Suprapubic skin (tissue), 4 donors: ENCODE data around the gene CEP120. TPM values are rescaled to one million over a fixed set of nuclear protein-coding genes. Genes with fewer than 3 reads are reported as not detected.

Experiments used
- DNase-seq, 2 donors: peaks; one replicate each; pipeline ENCODE4 v3.0.0-alpha.2; 2019; ENCODE audit warnings: low spot score in 2 of 2
- H3K27ac ChIP-seq: fragments of 200-600 bp; sonication (generic); one replicate; pipeline ENCODE4 v1.5.1; 2019
- H3K27me3 ChIP-seq: fragments of 200-600 bp; sonication (generic); one replicate; pipeline ENCODE4 v1.5.1; 2019
- H3K36me3 ChIP-seq: fragments of 200-600 bp; sonication (generic); one replicate; pipeline ENCODE4 v1.5.1; 2019
- H3K4me1 ChIP-seq: fragments of 200-600 bp; sonication (generic); one replicate; pipeline ENCODE4 v1.5.1; 2019
- H3K4me3 ChIP-seq: fragments of 200-600 bp; sonication (generic); one replicate; pipeline ENCODE4 v1.5.1; 2019; ENCODE audit warnings: mild to moderate bottlenecking
- H3K9me3 ChIP-seq: fragments of 200-600 bp; sonication (generic); one replicate; pipeline ENCODE4 v1.5.1; 2019
- CTCF ChIP-seq, 2 donors: fragments of 200-600 bp in 1 of 2; fragments of 450-650 bp in 1 of 2; sonication (generic) in 1 of 2; IDR thresholded peaks; one replicate each; pipeline ENCODE4 v1.5.1; 2016 to 2019; ENCODE audit warnings: antibody characterized with exemption in 2 of 2, mild to moderate bottlenecking in 1 of 2, moderate library complexity in 1 of 2
- EP300 ChIP-seq: sonication (generic); formaldehyde crosslinking; IDR thresholded peaks from one replicate; pipeline ENCODE4 v1.6.1; 2017; ENCODE audit warnings: antibody characterized with exemption
- POLR2A ChIP-seq, 2 donors: fragments of 450-650 bp; IDR thresholded peaks; one replicate each; pipeline ENCODE4 v1.6.1; 2017; ENCODE audit warnings: antibody characterized with exemption in 2 of 2, mild to moderate bottlenecking in 2 of 2, moderate library complexity in 2 of 2
- POLR2AphosphoS5 ChIP-seq, 3 donors: sonication (generic); formaldehyde crosslinking; IDR thresholded peaks; one replicate each; pipeline ENCODE4 v1.6.1; 2017; ENCODE audit warnings: antibody characterized with exemption in 3 of 3
- WGBS: methylation state at CpG from one replicate; pipeline ENCODE4 v1.1.5; 2018; 5-methylcytosine and 5-hydroxymethylcytosine counted together
- total RNA-seq, 4 donors: library from RNA; depleted of rRNA; stranded (reverse); fragments of >200 nt; gene quantifications; one replicate each; pipeline ENCODE4 v1.1.0, GENCODE V29; 2016

CEP120 gene
- total RNA-seq, 4 donors from 2014 or later: 5.7 to 18.3 (median 10.7) TPM

- Histone ChIP-seq H3K27ac (no peak overlapping the region), H3K4me1 (no peaks in the 10 kb centered on the region), H3K36me3 (no peaks in the 10 kb centered on the region), H3K9me3 (no peaks in the 10 kb centered on the region), H3K27me3 (no peaks in the 10 kb centered on the region), H3K4me3 (no peak overlapping the region)
- WGBS: 75% methylated on average over 1 of the region's 1 CpG
- DNase-seq: no peak
- TF ChIP-seq POLR2AphosphoS5 (IDR thresholded peaks at IDR 0.05) (no peak), POLR2A (IDR thresholded peaks at IDR 0.05) (no peak), EP300 (no peak)
These were observed 33.0 kb upstream of the CEP120 start for GRCh38 chr5:123456242-123456641.

GRCh38 chr5:123455640-123456039 is 32.4 kb upstream of the CEP120 start:
- TF ChIP-seq POLR2A (IDR thresholded peaks at IDR 0.05) (no peak), POLR2AphosphoS5 (IDR thresholded peaks at IDR 0.05) (no peak), CTCF (IDR thresholded peaks at IDR 0.05) (no peak), EP300 (no peak)
- Histone ChIP-seq H3K9me3 (no peaks in the 10 kb centered on the region), H3K36me3 (no peaks in the 10 kb centered on the region), H3K4me1 (peaks cover 2% of the 10 kb centered on the region), H3K27me3 (no peaks in the 10 kb centered on the region), H3K27ac (no peak overlapping the region), H3K4me3 (no peak overlapping the region)
- 51% methylated on average over 2 of the region's 2 CpGs for WGBS
- DNase-seq: no peak

- Histone ChIP-seq H3K27ac (no peak overlapping the region), H3K27me3 (no peaks in the 10 kb centered on the region), H3K9me3 (no peaks in the 10 kb centered on the region), H3K36me3 (no peaks in the 10 kb centered on the region), H3K4me1 (peaks cover 8% of the 10 kb centered on the region), H3K4me3 (no peak overlapping the region)
- DNase-seq: no peak
- 73% methylated on average over 3 of the region's 3 CpGs for WGBS
- TF ChIP-seq CTCF (IDR thresholded peaks at IDR 0.05) (no peak), EP300 (no peak), POLR2A (IDR thresholded peaks at IDR 0.05) (no peak), POLR2AphosphoS5 (IDR thresholded peaks at IDR 0.05) (no peak)
These were observed 31.9 kb upstream of the CEP120 start for GRCh38 chr5:123455095-123455494.

GRCh38 chr5:123454259-123454911 is 31.2 kb upstream of the CEP120 start:
- Histone ChIP-seq H3K27ac (no peak overlapping the region), H3K4me1 (peaks cover 10% of the 10 kb centered on the region), H3K4me3 (no peak overlapping the region), H3K9me3 (no peaks in the 10 kb centered on the region), H3K36me3 (no peaks in the 10 kb centered on the region), H3K27me3 (no peaks in the 10 kb centered on the region)
- TF ChIP-seq POLR2A (IDR thresholded peaks at IDR 0.05) (no peak), EP300 (no peak), POLR2AphosphoS5 (IDR thresholded peaks at IDR 0.05) (no peak), CTCF (IDR thresholded peaks at IDR 0.05) (no peak)
- DNase-seq: no peak
- WGBS: 60% methylated on average over 1 of the region's 1 CpG

GRCh38 chr5:123452401-123452800 is 29.2 kb upstream of the CEP120 start:
- TF ChIP-seq POLR2A (IDR thresholded peaks at IDR 0.05) (no peak), CTCF (IDR thresholded peaks at IDR 0.05) (no peak), POLR2AphosphoS5 (IDR thresholded peaks at IDR 0.05) (no peak), EP300 (no peak)
- no peaks in the 10 kb centered on the region for H3K9me3 ChIP-seq
- H3K27ac ChIP-seq: no peak overlapping the region
- no peaks in the 10 kb centered on the region for H3K27me3 ChIP-seq
- no peak overlapping the region for H3K4me3 ChIP-seq
- 72% methylated on average over 4 of the region's 4 CpGs for WGBS
- no peaks in the 10 kb centered on the region for H3K36me3 ChIP-seq
- DNase-seq: no peak
- peaks cover 10% of the 10 kb centered on the region for H3K4me1 ChIP-seq
